IPS-NIHi11 (cell line): ENCODE measurements around the gene NOL11.
A peak's percentile ranks its signal among the peaks of the same experiment; 100 is the strongest.
"Not testable (repeated sequence)": the region's sequence is repeated elsewhere in the genome, so short reads cannot be mapped to it uniquely, and the experiment has no call there.

Experiments
- DNase-seq: peaks from one replicate; pipeline ENCODE4 v3.0.0; 2012; ENCODE audit warnings: mixed read lengths, low spot score

The NOL11 gene

GRCh38 chr17:67717624-67718324, at the start of gene NOL11:
TSS of gene NOL11 (plus strand) at chr17:67717936. CDS start at chr17:67717948, 12 bp downstream.
- DNase-seq = peak; percentile 97

DNA sequence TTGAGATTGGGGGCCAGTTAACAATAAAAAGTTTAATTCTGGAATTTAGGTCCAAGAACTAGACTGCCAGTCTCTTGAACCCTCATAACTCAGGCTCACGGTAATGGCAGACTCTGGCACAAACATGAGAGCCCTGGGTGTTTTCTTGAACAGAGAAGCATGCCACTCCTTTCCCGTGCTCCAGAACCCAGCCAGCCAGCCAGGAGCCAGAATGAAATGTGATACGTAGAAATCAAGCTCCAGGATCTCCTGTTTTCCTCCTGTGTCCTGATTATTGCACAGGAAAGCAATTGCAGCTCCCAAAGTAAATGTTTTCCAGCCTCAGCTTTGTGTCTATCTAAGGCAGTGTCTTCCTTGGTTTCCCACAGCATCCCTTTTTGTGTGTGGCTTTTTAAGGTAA, 46.2 kb upstream of the NOL11 start:
- DNase-seq = no peak

DNA sequence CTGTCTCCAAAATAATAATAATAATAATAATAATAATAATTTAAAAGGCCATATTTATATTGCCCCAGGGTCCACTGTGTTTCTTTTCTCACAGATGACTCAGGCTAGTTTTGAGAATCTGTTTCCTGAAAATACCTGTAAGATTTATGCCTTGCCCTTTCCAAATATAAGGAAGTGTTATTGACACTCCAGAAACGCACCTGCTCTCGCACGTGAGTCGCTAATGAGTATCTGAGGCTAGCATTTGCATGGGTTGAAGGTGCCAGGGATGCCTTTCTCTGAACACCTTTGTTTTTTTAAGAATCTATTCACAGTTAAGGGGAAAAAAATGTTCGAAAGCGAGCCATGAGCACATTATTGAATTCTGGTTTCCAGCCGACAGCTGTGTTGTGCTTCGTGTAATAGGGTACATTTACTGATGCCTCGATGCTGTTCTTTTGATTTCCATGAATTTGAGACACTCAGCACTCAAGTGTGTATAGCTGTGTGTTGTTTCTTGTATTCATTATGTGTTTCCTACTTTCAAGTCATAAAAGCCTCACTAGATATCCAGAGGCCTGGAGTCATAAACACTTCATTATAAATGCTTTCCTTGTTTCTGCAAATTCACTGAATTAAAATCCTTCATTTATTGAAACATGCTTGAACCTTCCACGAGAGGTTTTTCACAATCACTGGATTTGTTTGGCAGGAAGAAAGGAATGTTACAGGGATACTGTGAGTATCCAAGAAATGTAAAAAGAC, 45.0 kb upstream of the NOL11 start:
- no peak for DNase-seq

DNA sequence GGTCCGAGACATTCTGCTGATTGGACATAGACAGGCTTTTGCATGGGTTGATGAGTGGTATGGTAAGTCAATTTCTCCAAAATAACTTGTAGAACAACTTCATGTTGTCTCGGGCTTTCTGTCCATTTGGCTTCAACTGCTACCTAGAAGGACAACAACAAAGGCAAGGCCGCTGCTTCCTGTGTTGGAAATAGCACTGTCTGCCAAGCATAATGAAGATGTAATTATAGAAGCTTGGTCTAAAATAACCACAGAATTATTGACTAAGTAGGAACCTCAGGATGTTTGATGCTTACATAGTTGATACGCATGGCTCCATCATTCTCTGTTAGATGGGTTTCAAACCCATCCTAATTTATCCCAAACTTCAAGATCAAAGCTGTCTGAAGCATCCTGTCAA, 42.3 kb upstream of the NOL11 start:
- no peak for DNase-seq

- no peak for DNase-seq
Observed at GRCh38 chr17:67676305-67676704, 41.4 kb upstream of the NOL11 start.

DNA sequence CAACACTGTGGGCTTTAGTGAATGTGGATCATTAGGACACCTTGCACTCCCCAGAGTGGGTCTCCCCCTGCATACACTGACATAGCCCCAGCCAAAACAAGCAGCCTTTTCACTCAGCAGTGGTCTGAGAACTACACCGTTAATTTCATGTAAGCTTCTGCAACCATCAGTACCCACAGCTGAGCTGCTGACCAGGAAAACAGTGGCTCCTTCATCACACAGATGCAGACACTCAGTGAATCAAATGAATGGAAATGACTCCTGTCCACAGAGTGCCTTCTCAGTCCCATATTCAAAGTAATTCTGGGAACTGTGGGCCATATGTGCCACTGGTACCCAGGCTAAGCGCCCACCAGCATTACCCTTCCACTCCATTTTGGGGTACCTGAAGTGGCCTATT, 39.3 kb upstream of the NOL11 start:
- DNase-seq = no peak

- no peak for DNase-seq
Observed at GRCh38 chr17:67679225-67679624, 38.5 kb upstream of the NOL11 start.

DNA sequence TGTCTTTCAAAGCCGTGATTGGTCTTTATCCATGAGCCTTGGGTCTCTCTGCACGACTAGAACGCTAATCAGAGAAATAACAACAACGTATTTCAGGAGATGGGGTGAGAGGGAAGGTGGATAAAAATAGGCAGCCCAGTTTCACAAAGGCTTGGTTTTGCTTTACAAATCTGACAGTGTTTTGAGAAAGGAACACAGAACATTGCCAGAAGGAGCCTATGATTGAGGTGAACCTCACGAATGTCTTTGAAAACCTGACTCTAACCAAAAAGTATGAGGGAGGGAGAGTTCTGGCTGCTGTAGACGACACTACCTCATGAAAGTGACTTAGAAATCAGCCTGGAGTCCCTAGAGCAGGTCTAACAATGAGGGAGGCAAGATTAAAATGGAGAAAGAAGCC, 38.0 kb upstream of the NOL11 start:
- no peak for DNase-seq

GRCh38 chr17:67680445-67681224, 37.1 kb upstream of the NOL11 start:
- no peak for DNase-seq

DNA sequence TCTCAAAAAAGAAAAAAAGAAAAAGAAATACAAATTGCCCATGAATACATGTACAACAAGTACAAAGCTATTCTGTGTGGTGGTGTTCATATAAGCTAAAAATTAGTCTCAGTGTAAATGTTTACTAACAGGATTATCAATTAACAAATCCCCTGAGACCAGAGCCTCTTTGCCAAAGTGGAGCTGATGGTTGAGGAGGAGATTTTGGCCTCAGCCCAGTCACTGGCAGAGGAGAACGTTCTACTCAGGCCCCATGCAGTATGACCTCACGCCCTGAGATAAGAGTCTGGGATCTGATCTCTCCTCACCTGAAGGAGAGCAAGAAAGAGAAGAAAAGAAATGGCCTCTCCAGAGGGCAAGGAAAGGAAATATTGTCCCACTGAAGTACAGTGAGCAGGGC, 35.5 kb upstream of the NOL11 start:
- no peak for DNase-seq

DNA sequence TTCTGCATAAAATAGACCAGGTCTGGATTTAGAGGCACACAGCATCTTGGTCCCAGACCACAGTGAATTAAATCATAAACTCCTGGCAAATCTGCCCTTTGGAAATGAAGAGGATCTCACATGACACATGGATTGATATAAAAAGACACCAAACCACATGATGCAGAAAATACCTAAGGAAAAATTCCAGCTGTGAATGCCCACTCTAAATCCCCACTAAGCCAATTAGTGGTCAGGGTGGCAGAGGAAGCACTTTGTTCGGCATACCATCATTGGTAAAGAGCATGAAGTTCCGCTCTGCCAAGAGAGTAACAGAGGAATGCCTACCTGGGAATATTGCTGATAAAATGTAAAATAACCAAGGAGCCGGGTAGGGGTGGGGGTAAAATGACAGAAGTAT, 32.4 kb upstream of the NOL11 start:
- no peak for DNase-seq

GRCh38 chr17:67686241-67686640, 31.5 kb upstream of the NOL11 start:
- DNase-seq = no peak

- DNase-seq = no peak
Observed at GRCh38 chr17:67687511-67687910, 30.2 kb upstream of the NOL11 start.

DNA sequence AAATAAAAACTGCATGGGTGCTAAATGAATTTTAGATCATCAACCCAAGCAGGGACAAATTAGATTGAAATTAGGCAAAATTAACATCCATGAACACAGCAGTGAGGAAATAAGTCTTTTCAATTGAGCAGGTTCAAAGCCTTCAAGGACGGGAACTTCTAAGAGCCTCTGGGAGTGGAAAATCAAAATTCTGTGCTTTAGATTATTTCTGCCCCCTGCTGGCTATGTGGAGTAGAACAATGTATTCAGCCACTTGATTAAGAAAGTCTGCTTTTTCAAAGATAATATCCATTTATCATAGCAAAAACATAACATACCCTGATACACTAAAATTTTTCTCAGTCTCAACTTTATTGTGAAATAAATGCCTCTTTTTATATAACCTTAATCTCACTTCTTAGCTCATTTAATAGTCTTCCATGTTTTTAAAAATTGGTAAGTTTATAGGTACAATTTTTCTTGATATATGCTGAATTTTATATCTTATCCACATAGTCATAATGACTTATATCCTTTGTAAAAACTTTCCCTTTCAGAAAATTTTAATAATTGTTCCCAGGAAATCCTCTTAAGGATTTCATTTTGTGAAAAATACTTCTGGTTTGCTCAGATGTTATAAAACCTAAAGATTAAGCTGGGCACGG, 28.1 kb upstream of the NOL11 start:
- DNase-seq = peak; percentile 65

- no peak for DNase-seq
Observed at GRCh38 chr17:67693811-67694210, 23.9 kb upstream of the NOL11 start.

DNA sequence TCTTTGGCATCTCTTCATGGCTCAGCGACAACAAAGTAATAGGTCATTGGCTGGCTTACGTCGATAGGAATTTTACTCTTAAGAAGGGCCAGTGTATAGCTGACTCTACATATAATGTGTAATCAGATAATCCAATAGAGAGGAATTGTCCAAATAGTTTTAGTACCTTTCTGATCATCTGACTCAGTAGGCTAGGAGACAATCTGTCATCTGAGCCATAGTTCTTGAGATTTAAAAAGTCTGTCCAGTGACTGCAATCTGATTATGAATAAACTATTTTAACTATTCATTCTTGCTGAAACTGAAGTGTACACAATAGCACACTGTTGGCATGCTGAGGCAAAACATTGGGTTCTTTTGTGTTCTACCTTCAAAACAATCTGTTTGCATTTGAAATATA, 21.4 kb upstream of the NOL11 start:
- DNase-seq = no peak

DNA sequence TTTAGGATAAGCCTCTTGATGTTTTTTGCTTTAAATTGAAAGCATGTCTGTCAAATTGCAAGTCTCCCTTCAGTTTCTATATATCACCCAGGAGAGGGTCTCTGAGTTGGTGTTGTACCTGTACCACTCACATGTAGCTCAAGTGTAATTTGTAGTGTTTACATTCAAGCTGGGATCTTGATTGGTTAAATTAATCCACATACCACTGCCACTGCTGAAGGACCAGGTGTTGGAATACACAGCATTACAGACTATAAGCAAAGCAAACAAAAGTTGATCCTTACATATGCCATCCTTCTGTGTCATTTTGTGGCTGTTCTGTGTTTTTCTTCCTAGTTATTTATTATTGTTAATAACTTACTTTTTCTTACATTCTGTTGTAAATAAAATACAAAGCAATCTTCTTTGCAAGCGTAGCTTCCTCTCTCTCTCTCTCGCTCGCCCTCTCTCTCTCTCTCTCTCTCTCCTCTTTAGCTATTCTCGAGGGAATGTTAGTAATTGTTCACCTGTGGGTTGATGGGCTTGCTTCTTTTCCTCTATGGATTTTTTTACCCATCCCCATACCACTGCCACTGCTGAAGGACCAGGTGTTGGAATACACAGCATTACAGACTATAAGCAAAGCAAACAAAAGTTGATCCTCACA, 20.8 kb upstream of the NOL11 start:
- no peak for DNase-seq

DNA sequence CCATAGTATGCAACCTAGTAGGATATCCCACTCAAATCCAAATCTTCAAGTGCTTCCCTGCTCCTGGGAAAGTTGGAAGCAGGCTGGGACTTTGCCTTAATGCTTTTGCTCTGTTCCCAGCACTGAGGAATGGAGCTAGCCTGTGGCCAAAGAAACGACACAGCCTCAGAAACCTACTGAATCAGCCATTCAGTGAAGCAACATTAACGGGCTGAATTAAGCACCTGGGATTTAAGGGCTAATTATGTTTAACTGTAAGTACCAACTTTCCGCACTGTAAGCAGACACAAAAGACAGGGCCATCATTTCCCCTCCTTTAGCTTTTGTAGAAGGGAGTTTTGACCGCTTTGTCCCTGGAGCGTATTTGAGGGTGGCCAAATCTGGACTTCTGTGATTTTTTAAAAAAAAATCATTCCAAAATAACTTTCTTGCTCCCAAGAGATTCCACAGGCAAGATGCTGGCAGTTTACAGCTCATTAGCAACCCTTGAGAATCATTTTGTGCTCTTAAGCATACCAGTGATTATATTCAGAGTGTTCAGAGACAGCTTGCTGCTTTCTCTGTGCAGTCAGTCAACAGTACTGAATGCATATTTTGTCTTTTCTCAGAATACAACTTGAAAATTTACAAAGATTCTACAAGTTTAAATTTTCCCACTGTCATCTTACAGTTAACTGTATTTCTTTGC, 17.6 kb upstream of the NOL11 start:
- DNase-seq = no peak

- no peak for DNase-seq
Observed at GRCh38 chr17:67700725-67701119, 17.0 kb upstream of the NOL11 start.

- not testable (repeated sequence) for DNase-seq
Observed at GRCh38 chr17:67702861-67703260, 14.9 kb upstream of the NOL11 start.

DNA sequence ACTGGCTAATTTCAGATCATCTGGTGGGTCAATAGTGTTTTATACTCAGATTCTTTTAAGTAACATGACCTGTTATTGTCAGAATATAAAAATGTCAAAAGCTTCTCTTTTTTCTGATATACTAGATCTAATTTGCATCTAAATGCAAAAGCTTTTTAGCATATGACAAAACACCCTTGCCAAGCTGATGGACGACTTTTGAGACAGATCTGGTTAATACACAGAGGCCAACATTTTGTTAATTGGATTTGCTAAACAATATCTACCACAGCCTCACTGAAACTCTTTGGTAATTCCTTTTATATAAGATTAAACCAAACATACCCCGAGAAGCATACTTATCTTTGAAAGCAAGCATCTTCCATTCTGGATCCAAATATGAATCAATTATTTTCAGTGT, 10.3 kb upstream of the NOL11 start:
- DNase-seq = no peak
